Heart left ventricle (tissue), 16 donors: ENCODE data around the gene NEMP2. TPM values are rescaled to one million over a fixed set of nuclear protein-coding genes. Genes with fewer than 3 reads are reported as not detected.

Experiments used
- ATAC-seq, 4 donors: fragments of 200-7000 bp; cut with Tn5 transposase; one replicate each; pipeline ENCODE4 v1.9.1; 2020 to 2022; ENCODE audit warnings: moderate library complexity in 4 of 4, mild to moderate bottlenecking in 3 of 4, moderate number of reproducible peaks in 1 of 4
- DNase-seq, 5 donors: peaks; one replicate each; pipeline ENCODE4 v3.0.0-alpha.2; 2020
- H3K27ac ChIP-seq, 12 donors: fragments of 200-600 bp; sonication (generic) in 4 of 12; one replicate each; pipeline versions ENCODE4 v1.5.0 to v1.8.0; 2016 to 2022; ENCODE audit warnings: mild to moderate bottlenecking in 2 of 12
- H3K27me3 ChIP-seq, 9 donors: fragments of 200-600 bp; sonication (generic) in 2 of 9; one replicate each; pipeline versions ENCODE4 v1.5.1 to v1.8.0; 2016 to 2022; ENCODE audit warnings: mild to moderate bottlenecking in 3 of 9
- H3K36me3 ChIP-seq, 9 donors: fragments of 200-600 bp; sonication (generic) in 2 of 9; one replicate each; pipeline versions ENCODE4 v1.5.0 to v1.8.0; 2018 to 2022; ENCODE audit warnings: mild to moderate bottlenecking in 2 of 9
- H3K4me1 ChIP-seq, 12 donors: fragments of 200-600 bp; sonication (generic) in 4 of 12; one replicate each; pipeline versions ENCODE4 v1.5.0 to v1.8.0; 2016 to 2022; ENCODE audit warnings: mild to moderate bottlenecking in 3 of 12
- H3K4me3 ChIP-seq, 12 donors: fragments of 200-600 bp; sonication (generic) in 4 of 12; one replicate each; pipeline versions ENCODE4 v1.5.0 to v1.8.0; 2017 to 2022; ENCODE audit warnings: mild to moderate bottlenecking in 9 of 12, moderate library complexity in 4 of 12
- H3K9me3 ChIP-seq, 12 donors: fragments of 200-600 bp; sonication (generic) in 4 of 12; one replicate each; pipeline versions ENCODE4 v1.5.0 to v1.8.0; 2016 to 2022; ENCODE audit warnings: mild to moderate bottlenecking in 1 of 12
- POLR2A ChIP-seq, 2 donors: fragments of 450-650 bp; IDR thresholded peaks; one replicate each; pipeline ENCODE4 v1.6.1; 2017; ENCODE audit warnings: antibody characterized with exemption in 2 of 2, mild to moderate bottlenecking in 2 of 2, moderate library complexity in 2 of 2
- WGBS, 4 donors: extraction: QIAGEN DNeasy Blood & Tissue Kit in 2 of 4; methylation state at CpG; one replicate each; pipeline versions ENCODE4 v1.1.5 to v1.1.7; 2013 to 2018; 5-methylcytosine and 5-hydroxymethylcytosine counted together
- intact Hi-C, 10 donors: fragments of 100-400 bp; cut with DNase I; formaldehyde crosslinking; loops; one replicate each; pipeline versions ENCODE4 v1.11.1 to v1.14.2; 2022
- polyA plus RNA-seq, 2 donors: library from polyadenylated mRNA; stranded (reverse); fragments of 200-250 nt; gene quantifications; one replicate each; pipeline ENCODE4 v1.2.3, GENCODE V29; 2013
- total RNA-seq, 9 donors: library from RNA; depleted of rRNA in 2 of 9; stranded (reverse); fragments of >200 nt in 2 of 9; fragmentation: NEBNext Ultra II Directional in 3 of 9; extraction: Animal tissue kit (Norgen Biotek cat#: 25700) in 3 of 9; gene quantifications; one replicate each; pipeline versions ENCODE4 v1.1.0 to v1.2.4, GENCODE V29; 2016 to 2023
- TF ChIP-seq, protein P1 (sequence below), 12 donors: fragments of 200-600 bp; sonication (generic) in 4 of 12; IDR thresholded peaks; one replicate each; pipeline versions ENCODE4 v1.5.0 to v1.8.0; 2018 to 2022; ENCODE audit warnings: antibody characterized with exemption in 12 of 12, mild to moderate bottlenecking in 5 of 12
- donor health status: ischemic (EF 13 %, LVEDD 7.1; RV severe dilation, severe dysfunction).
- donor health status: healthy with polysubstance abuse.
- donor health status: DM: no; HTN: yes; CAD: no.
- donor health status: DM: no; HTN: no; CAD: no.
- donor health status: ischemic (EF 25% LVEDD 6.9; RV normal size, moderate dysfunction).
- donor health status: ischemic (EF 25% LVEDD 5.7; RV mildly dilated, moderate dysfunction).
- donor health status: healthy.
- donor health status: DM: yes; HTN: yes; CAD: no.
- donor health status: ischemic (EF 35%, LVEDD 5.7; RV mildly dilated, moderate dysfunction).
- donor health status: nonischemic (EF 11% LVEDD 7.7; RV severe dilation, severe dysfunction).
- donor health status: DM: yes; HTN: yes; CAD: no.
- donor health status: PGD.
- donor health status: ischemic (EF 29% LVEDD 5.4; RV normal size, mild dysfunction).
- donor health status: nonischemic (EF 23%, LVEDD 6.1; RV moderate dilation, normal function).

The NEMP2 gene
- total and polyA plus RNA-seq, 11 donors = 0.42 to 4.6 (median 2.2) TPM

DNA sequence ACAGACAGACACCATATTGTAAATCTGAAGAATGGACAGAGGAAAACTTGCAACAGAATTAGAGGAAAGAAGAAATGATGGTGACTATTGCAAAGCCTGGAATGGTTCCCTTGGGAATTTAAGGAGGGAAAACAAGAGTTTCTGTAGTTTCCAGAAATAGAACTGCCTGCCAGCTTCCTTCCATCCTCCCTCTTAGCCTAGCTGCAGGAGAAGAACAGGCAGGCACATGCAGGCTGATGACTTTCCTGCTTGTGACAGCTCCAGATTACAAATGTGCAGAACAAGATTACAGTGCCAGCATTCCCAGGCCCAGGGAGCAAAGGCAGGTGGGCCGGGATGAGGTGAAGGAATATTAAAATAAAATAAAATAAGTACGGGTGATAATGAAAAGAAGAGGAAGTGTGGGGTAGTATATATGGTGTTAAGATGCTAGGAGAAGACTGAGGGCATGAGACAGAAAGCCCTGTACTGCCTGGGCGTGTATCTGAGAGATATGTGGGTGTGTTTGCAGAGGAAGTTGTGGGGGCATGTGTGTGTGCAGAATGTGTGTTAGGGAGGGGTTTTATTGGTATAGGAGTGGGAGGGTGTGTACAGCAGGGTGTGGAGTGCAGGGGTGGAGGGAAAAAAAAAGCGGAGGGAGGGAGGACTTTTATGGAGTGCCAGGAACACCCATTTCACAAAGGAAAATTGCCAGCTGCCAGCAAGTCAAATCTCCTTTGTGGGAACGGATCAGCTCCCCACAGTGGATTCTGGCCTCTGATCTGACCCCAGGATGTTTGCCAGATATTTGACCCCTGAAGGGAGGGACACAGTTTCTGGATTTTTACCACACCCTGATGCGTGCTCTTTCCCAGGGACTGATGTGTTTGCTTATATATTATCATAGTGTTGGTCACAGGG, 43.9 kb upstream of the NEMP2 start:
- intact Hi-C loops = loop anchor here in 3 of 10 donors (2.0 to 5.0 kb wide), 3 partner anchors 36 to 69 kb away; partner anchors contain the start of genes NAB1 (in 1 of the 3) and NEMP2 (in 1 of the 3)

DNA sequence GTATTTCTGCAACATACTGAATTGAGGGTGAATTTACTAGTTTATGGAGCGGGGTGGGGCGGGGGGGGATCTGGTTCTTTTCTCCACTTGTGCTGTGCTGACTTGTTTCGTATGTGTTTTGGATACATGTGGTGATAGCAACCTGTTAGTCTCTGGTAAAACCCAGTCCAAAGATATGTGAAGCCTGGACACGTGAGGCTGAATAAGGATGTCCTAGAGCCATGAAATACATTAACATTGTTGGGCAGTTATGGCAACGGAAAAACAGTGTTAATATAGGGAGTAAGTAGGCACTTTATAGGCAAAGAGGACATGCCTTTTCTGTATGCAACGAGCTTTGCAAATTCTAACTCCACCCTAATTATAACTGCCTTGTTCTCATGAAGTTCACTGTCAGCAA, 42.1 kb upstream of the NEMP2 start:
- no peak for DNase-seq
- intact Hi-C loops = loop anchor here in 2 of 10 donors (5.0 kb wide), 2 partner anchors 34 to 71 kb away; partner anchors contain the start of gene NAB1 (in 1 of the 2)

More for the DNA sequence above, 43.9 kb upstream of the NEMP2 start:
- no peaks in the 10 kb centered on the region for H3K36me3 ChIP-seq
- 6 to 13% (median 9%) methylated on average over 6 of the region's 6 CpGs for WGBS, 4 donors
- H3K4me1 ChIP-seq = peaks cover 0 to 61% (median 33%) of the 10 kb centered on the region in 12 donors
- no peaks in the 10 kb centered on the region for H3K9me3 ChIP-seq
- no peaks in the 10 kb centered on the region for H3K27me3 ChIP-seq
- DNase-seq = peak in 4 of 5 donors; percentile 36 to 56 (median 50)
- TF ChIP-seq, protein P1, sequence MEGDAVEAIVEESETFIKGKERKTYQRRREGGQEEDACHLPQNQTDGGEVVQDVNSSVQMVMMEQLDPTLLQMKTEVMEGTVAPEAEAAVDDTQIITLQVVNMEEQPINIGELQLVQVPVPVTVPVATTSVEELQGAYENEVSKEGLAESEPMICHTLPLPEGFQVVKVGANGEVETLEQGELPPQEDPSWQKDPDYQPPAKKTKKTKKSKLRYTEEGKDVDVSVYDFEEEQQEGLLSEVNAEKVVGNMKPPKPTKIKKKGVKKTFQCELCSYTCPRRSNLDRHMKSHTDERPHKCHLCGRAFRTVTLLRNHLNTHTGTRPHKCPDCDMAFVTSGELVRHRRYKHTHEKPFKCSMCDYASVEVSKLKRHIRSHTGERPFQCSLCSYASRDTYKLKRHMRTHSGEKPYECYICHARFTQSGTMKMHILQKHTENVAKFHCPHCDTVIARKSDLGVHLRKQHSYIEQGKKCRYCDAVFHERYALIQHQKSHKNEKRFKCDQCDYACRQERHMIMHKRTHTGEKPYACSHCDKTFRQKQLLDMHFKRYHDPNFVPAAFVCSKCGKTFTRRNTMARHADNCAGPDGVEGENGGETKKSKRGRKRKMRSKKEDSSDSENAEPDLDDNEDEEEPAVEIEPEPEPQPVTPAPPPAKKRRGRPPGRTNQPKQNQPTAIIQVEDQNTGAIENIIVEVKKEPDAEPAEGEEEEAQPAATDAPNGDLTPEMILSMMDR (IDR thresholded peaks at IDR 0.05) = peak in 2 of 12 donors; percentile 6 to 10
- TF ChIP-seq POLR2A (IDR thresholded peaks at IDR 0.05) = no peak
- ATAC-seq = peak; percentile 71 to 82 (median 76)
- H3K4me3 ChIP-seq = peak overlapping the region in 2 of 12 donors; percentile 1 to 4
- peak overlapping the region in 11 of 12 donors; percentile 26 to 68 (median 57) for H3K27ac ChIP-seq

DNA sequence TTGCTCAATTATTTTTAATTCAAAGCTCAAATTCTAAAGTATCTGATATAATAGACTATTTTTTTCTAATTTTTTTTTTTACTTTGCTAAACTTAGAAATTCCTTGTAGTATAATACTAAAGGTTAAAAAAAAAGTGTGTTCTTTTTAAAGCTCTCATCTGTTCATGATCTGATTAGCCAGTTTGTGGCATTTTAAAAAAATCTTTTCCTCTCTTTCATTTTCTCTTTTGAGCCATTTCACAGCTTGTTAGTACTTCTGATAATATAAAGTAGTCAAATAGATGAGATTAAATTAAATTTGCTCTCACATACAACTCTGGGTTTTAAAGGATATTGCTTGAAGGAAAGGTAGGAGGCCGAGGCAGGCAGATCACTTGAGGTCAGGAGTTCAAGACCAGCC, 40.7 kb upstream of the NEMP2 start:
- Histone ChIP-seq H3K4me3 (no peak overlapping the region), H3K9me3 (no peaks in the 10 kb centered on the region), H3K27ac (peak overlapping the region in 2 of 12 donors; percentile 4 to 27), H3K4me1 (peaks cover 0 to 50% (median 20%) of the 10 kb centered on the region in 12 donors), H3K36me3 (no peaks in the 10 kb centered on the region), H3K27me3 (no peaks in the 10 kb centered on the region)
- no peak for ATAC-seq
- TF ChIP-seq POLR2A (IDR thresholded peaks at IDR 0.05) = no peak
- TF ChIP-seq, protein P1 (IDR thresholded peaks at IDR 0.05) = no peak
- no peak for DNase-seq
- 88 to 92% (median 91%) methylated on average over 1 of the region's 1 CpG for WGBS, 4 donors
- intact Hi-C loops = loop anchor here in 2 of 10 donors (5.0 kb wide), 2 partner anchors 33 to 72 kb away; partner anchors contain the start of gene NAB1 (in 1 of the 2)

More for the DNA sequence above, 42.1 kb upstream of the NEMP2 start:
- Histone ChIP-seq H3K27me3 (no peaks in the 10 kb centered on the region), H3K4me3 (no peak overlapping the region), H3K9me3 (no peaks in the 10 kb centered on the region), H3K27ac (peak overlapping the region in 6 of 12 donors; percentile 8 to 68 (median 22)), H3K36me3 (no peaks in the 10 kb centered on the region), H3K4me1 (peaks cover 0 to 53% (median 22%) of the 10 kb centered on the region in 12 donors)
- peak in 2 of 4 donors; percentile 50 to 70 for ATAC-seq
- no peak for TF ChIP-seq POLR2A (IDR thresholded peaks at IDR 0.05)
- TF ChIP-seq, protein P1 (IDR thresholded peaks at IDR 0.05) = no peak
- 50 to 68% (median 58%) methylated on average over 6 of the region's 6 CpGs for WGBS, 4 donors

GRCh38 chr2:190574169-190574568, 39.6 kb upstream of the NEMP2 start:
- H3K27me3 ChIP-seq = no peaks in the 10 kb centered on the region
- H3K27ac ChIP-seq = no peak overlapping the region
- intact Hi-C loops = loop anchor here in 2 of 10 donors (5.0 kb wide), 1 partner anchor 37 kb away; no protein-coding TSS in a partner anchor
- peaks cover 0 to 39% (median 14%) of the 10 kb centered on the region in 12 donors for H3K4me1 ChIP-seq
- TF ChIP-seq, protein P1 (IDR thresholded peaks at IDR 0.05) = no peak
- TF ChIP-seq POLR2A (IDR thresholded peaks at IDR 0.05) = no peak
- no peak for ATAC-seq
- no peak for DNase-seq
- no peaks in the 10 kb centered on the region for H3K36me3 ChIP-seq
- H3K4me3 ChIP-seq = no peak overlapping the region
- no peaks in the 10 kb centered on the region for H3K9me3 ChIP-seq
